Kasumi-1 (cell line): ENCODE results near the gene TMEM250.

Source experiments
- DNase-seq, 2 experiments: peaks; one replicate each; lab custom pipeline; 2025; lab: John Stamatoyannopoulos, UW

Gene TMEM250

DNA sequence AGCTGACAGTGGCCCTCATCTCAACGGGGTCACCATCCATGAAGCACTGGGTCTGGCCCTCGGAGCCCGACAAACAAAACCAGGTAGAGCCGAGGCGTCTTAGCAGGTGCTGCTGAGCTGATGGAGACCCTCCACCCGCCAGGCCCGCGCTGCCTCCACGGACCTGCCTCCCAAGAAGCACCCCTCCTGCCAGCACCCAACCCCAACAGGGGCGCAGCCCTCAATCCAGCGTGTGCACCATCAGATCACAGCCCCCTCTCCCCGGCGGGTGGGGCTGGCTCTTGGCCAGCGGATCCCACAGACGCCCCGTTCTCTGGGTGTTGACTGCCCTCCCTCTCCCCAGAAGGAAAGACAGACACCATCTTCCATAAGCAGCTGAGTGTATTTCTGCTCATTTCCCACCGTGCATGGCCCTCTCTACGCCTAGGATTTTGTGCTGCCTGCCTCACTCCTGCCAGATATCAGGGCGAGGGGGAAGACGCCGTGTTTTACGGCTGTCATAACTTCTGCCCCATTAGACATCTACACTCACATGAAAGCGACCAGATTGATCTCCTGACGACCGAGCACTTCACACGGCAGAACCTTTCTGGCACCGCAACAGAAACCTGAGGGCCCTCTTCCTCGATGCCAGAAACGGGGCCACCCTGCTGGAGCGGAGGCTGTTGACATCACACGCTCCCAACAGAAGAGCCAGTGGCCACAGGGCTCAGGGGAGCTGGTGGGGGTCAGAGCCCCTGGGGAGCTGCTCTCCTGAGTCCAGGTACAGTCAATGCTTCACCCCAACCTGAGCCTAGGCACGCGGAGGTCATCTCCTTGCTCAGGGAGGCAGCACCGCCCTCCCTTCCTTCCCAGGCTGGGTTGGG lies 35.9 kb downstream of the TMEM250 start:
- DNase-seq = no peak

- DNase-seq = no peak
Measured at GRCh38 chr9:136081826-136082495, 36.7 kb downstream of the TMEM250 start.

- DNase-seq = no peak
Measured at GRCh38 chr9:136081113-136081825, 37.4 kb downstream of the TMEM250 start.

- no peak for DNase-seq
Measured at GRCh38 chr9:136080716-136081112, 38.0 kb downstream of the TMEM250 start.

DNA sequence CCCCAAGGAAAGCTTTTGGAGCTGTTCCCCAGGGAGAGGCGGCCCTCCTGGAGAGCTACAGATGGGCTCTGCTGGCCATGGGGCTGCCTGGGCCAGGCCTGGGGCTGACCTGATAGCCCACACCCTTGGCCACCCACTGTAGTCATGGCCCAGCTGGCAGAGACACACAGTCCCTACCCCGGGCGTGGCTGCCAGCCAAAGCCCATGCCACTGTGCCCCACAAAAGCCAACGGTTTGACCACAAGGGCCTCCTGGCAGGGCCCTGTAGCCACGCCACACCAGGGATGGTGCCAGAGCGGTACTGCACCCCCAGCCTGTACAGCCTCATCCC lies 38.8 kb downstream of the TMEM250 start:
- DNase-seq = no peak

- no peak for DNase-seq
Measured at GRCh38 chr9:136079211-136079915, 39.3 kb downstream of the TMEM250 start.

GRCh38 chr9:136078498-136079011 lies 40.1 kb downstream of the TMEM250 start:
- DNase-seq = no peak

DNA sequence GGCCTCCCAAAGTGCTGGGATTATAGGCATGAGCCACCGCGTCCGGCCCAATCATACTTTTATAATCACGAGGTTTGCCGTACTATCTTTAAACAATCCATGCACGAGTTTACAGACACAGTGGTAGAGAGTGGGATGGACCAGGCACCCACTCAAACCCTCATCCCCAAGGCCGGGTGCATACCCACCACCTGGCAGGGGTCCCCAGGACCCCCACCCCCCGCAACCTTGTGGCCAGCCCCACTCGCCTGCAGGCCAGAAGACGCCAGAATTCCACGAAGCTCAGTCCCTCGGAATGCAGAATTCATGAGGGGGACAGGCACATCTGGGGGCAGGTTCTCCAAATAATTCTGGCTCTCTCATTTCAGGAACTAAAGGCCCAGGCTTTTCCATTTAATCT lies 40.7 kb downstream of the TMEM250 start:
- DNase-seq = no peak

DNA sequence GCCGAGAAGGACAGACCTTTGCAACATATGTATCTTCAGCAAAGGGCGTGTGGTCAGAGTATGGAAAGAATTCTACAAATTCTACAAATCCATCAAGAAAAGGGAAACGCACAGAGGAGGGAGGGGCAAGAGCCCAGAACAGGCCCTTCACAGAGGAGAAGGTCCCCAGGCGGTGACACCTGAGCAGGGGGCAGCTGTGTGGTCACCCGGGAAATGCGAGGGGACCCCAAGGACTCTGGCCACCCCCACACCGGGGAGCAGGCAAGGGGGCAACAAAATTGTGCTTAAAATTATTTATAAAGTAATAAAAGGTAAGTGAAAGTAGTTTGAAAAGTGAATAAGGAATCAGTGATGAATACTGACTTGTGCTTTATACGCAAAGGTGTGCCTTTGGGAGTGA lies 41.2 kb downstream of the TMEM250 start:
- no peak for DNase-seq

- peak; percentile 57 to 76 for DNase-seq
Measured at GRCh38 chr9:136075881-136076678, 42.6 kb downstream of the TMEM250 start.

GRCh38 chr9:136075134-136075841 lies 43.4 kb downstream of the TMEM250 start:
- DNase-seq = no peak

- DNase-seq = no peak
Measured at GRCh38 chr9:136074706-136075105, 44.0 kb downstream of the TMEM250 start.
